ENCODE measurements around the gene RCSD1. TPM values are rescaled to one million over a fixed set of nuclear protein-coding genes. Genes with fewer than 3 reads are reported as not detected.

Gene RCSD1
- total RNA-seq, 5 donors from 2014 or later (not counting 1 experiment from before 2014, with no cell fraction given), result 101 to 126 (median 107) TPM

- peak in 2 of 4 experiments; percentile 13 to 31 for ATAC-seq (replicated peaks in 1 of 4)
- Histone ChIP-seq H3K36me3 (ENCODE audit: control insufficient read depth in 2 of 2, extremely low read depth in 1 of 2, insufficient read depth in 1 of 2, low read length in 1 of 2) (peaks cover 0 to 21% of the 10 kb centered on the region in 2 donors), H3K4me3 (ENCODE audit: control insufficient read depth in 1 of 2, extremely low read depth in 1 of 2, low read length in 1 of 2) (peak overlapping the region; percentile 77 to 81), H3K27me3 (replicated peaks in 1 of 2; ENCODE audit: control insufficient read depth in 2 of 2, extremely low read depth in 1 of 2, insufficient read depth in 2 of 2, low read length in 1 of 2) (no peaks in the 10 kb centered on the region), H3K4me1 (ENCODE audit: control insufficient read depth in 1 of 2, extremely low read depth in 1 of 2, insufficient read depth in 2 of 2, low read length in 2 of 2) (peaks cover 59 to 74% of the 10 kb centered on the region in 2 experiments), H3K27ac (ENCODE audit: low read length) (peak overlapping the region; percentile 87), H3K9me3 (no peaks in the 10 kb centered on the region)
- Mint-ChIP-seq H3K36me3 (peaks cover 20% of the 10 kb centered on the region), H3K27ac (peak overlapping the region; percentile 94 to 97), H3K9me3 (peaks cover 0 to 3% (median under 1%) of the 10 kb centered on the region in 3 donors), H3K27me3 (no peaks in the 10 kb centered on the region), H3K4me3 (peak overlapping the region; percentile 91 to 95 (median 92)), H3K4me1 (peaks cover 72 to 84% (median 82%) of the 10 kb centered on the region in 3 donors)
- ChIA-PET POLR2A (interaction anchor here (0.7 to 1.1 kb wide), 2 partner anchors 17 to 45 kb away, joined by 3 read pairs; no protein-coding TSS in a partner anchor), CTCF (interaction anchor here (0.7 to 1.9 kb wide), 5 partner anchors 11 to 57 kb away, joined by 3 to 16 read pairs (median 6); no protein-coding TSS in a partner anchor)
- peak in 6 of 35 experiments; percentile 16 to 68 (median 30) for DNase-seq
- WGBS (ENCODE audit: insufficient coverage), result 0% methylated on average over 4 of the region's 16 CpGs
These were observed 745 bp downstream of the RCSD1 start for GRCh38 chr1:167630568-167631385.

- POLR2A ChIA-PET, result interaction anchor here (0.7 to 1.1 kb wide), 3 partner anchors 9 to 44 kb away, joined by 3 read pairs; no protein-coding TSS in a partner anchor
- Mint-ChIP-seq H3K27me3 (no peaks in the 10 kb centered on the region), H3K4me1 (peaks cover 75 to 86% (median 84%) of the 10 kb centered on the region in 3 donors), H3K4me3 (peak overlapping the region; percentile 91 to 95 (median 92)), H3K27ac (peak overlapping the region; percentile 94 to 97), H3K9me3 (no peaks in the 10 kb centered on the region), H3K36me3 (peaks cover 20% of the 10 kb centered on the region)
- H3K27ac ChIP-seq (ENCODE audit: low read length), result peak overlapping the region; percentile 87
- WGBS (ENCODE audit: insufficient coverage), result 17% methylated on average over 3 of the region's 3 CpGs
- peak overlapping the region; percentile 77 to 81 for H3K4me3 ChIP-seq (ENCODE audit: control insufficient read depth in 1 of 2, extremely low read depth in 1 of 2, low read length in 1 of 2)
- no peaks in the 10 kb centered on the region for H3K27me3 ChIP-seq (replicated peaks in 1 of 2; ENCODE audit: control insufficient read depth in 2 of 2, extremely low read depth in 1 of 2, insufficient read depth in 2 of 2, low read length in 1 of 2)
- CTCF ChIA-PET, result interaction anchor here (1.6 to 1.9 kb wide), 4 partner anchors 11 to 56 kb away, joined by 6 to 16 read pairs (median 6); no protein-coding TSS in a partner anchor
- peaks cover 0 to 26% of the 10 kb centered on the region in 2 donors for H3K36me3 ChIP-seq (ENCODE audit: control insufficient read depth in 2 of 2, extremely low read depth in 1 of 2, insufficient read depth in 1 of 2, low read length in 1 of 2)
- ATAC-seq (replicated peaks in 1 of 4) (no peak), DNase-seq (no peak)
- no peaks in the 10 kb centered on the region for H3K9me3 ChIP-seq
- H3K4me1 ChIP-seq (ENCODE audit: control insufficient read depth in 1 of 2, extremely low read depth in 1 of 2, insufficient read depth in 2 of 2, low read length in 2 of 2), result peaks cover 66 to 80% of the 10 kb centered on the region in 2 experiments
These were observed 1.4 kb downstream of the RCSD1 start for GRCh38 chr1:167631386-167631935.

GRCh38 chr1:167631936-167632614 lies 2.0 kb downstream of the RCSD1 start:
- ChIA-PET CTCF (interaction anchor here (1.6 to 1.9 kb wide), 4 partner anchors 10 to 56 kb away, joined by 6 to 16 read pairs (median 6); no protein-coding TSS in a partner anchor), POLR2A (interaction anchor here (0.7 to 1.1 kb wide), 3 partner anchors 9 to 43 kb away, joined by 3 read pairs; no protein-coding TSS in a partner anchor)
- peak overlapping the region; percentile 87 for H3K27ac ChIP-seq (ENCODE audit: low read length)
- DNase-seq, result peak in 12 of 35 experiments; percentile 15 to 52 (median 36)
- peak overlapping the region; percentile 91 to 95 (median 92) for H3K4me3 Mint-ChIP-seq
- H3K4me1 Mint-ChIP-seq, result peaks cover 80 to 92% (median 85%) of the 10 kb centered on the region in 3 donors
- ATAC-seq (replicated peaks in 1 of 4), result peak; percentile 20 to 49 (median 44)
- peaks cover 21% of the 10 kb centered on the region for H3K36me3 Mint-ChIP-seq
- H3K27me3 Mint-ChIP-seq, result no peaks in the 10 kb centered on the region
- H3K4me3 ChIP-seq (ENCODE audit: control insufficient read depth in 1 of 2, extremely low read depth in 1 of 2, low read length in 1 of 2), result peak overlapping the region; percentile 77 to 81
- no peaks in the 10 kb centered on the region for H3K9me3 Mint-ChIP-seq
- peaks cover 0 to 26% of the 10 kb centered on the region in 2 donors for H3K36me3 ChIP-seq (ENCODE audit: control insufficient read depth in 2 of 2, extremely low read depth in 1 of 2, insufficient read depth in 1 of 2, low read length in 1 of 2)
- no CpG with 5 or more reads among the region's 4 CpGs for WGBS (ENCODE audit: insufficient coverage)
- peaks cover 71 to 80% of the 10 kb centered on the region in 2 experiments for H3K4me1 ChIP-seq (ENCODE audit: control insufficient read depth in 1 of 2, extremely low read depth in 1 of 2, insufficient read depth in 2 of 2, low read length in 2 of 2)
- peak overlapping the region; percentile 94 to 97 for H3K27ac Mint-ChIP-seq
- no peaks in the 10 kb centered on the region for H3K9me3 ChIP-seq
- H3K27me3 ChIP-seq (replicated peaks in 1 of 2; ENCODE audit: control insufficient read depth in 2 of 2, extremely low read depth in 1 of 2, insufficient read depth in 2 of 2, low read length in 1 of 2), result no peaks in the 10 kb centered on the region

GRCh38 chr1:167633258-167633944 lies 3.4 kb downstream of the RCSD1 start:
- H3K27me3 Mint-ChIP-seq, result no peaks in the 10 kb centered on the region
- H3K9me3 ChIP-seq, result no peaks in the 10 kb centered on the region
- peaks cover 74 to 80% of the 10 kb centered on the region in 2 experiments for H3K4me1 ChIP-seq (ENCODE audit: control insufficient read depth in 1 of 2, extremely low read depth in 1 of 2, insufficient read depth in 2 of 2, low read length in 2 of 2)
- DNase-seq (no peak), ATAC-seq (replicated peaks in 1 of 4) (no peak)
- H3K36me3 ChIP-seq (ENCODE audit: control insufficient read depth in 2 of 2, extremely low read depth in 1 of 2, insufficient read depth in 1 of 2, low read length in 1 of 2), result peaks cover 0 to 30% of the 10 kb centered on the region in 2 donors
- H3K4me1 Mint-ChIP-seq, result peaks cover 82 to 94% (median 86%) of the 10 kb centered on the region in 3 donors
- peak overlapping the region; percentile 49 to 77 for H3K4me3 ChIP-seq (ENCODE audit: control insufficient read depth in 1 of 2, extremely low read depth in 1 of 2, low read length in 1 of 2)
- H3K27ac Mint-ChIP-seq, result peak overlapping the region; percentile 94 to 97
- WGBS (ENCODE audit: insufficient coverage), result 64% methylated on average over 3 of the region's 3 CpGs
- no peaks in the 10 kb centered on the region for H3K27me3 ChIP-seq (replicated peaks in 1 of 2; ENCODE audit: control insufficient read depth in 2 of 2, extremely low read depth in 1 of 2, insufficient read depth in 2 of 2, low read length in 1 of 2)
- no peaks in the 10 kb centered on the region for H3K9me3 Mint-ChIP-seq
- CTCF ChIA-PET, result interaction anchor here in 1 of 2 donors (0.8 to 1.9 kb wide), 5 partner anchors 9 to 413 kb away, joined by 3 to 16 read pairs (median 6); partner anchors contain the start of gene POU2F1
- H3K36me3 Mint-ChIP-seq, result peaks cover 23% of the 10 kb centered on the region
- POLR2A ChIA-PET, result interaction anchor here in 1 of 2 donors (0.9 kb wide), 1 partner anchor 81 kb away, joined by 3 read pairs; no protein-coding TSS in a partner anchor
- peak overlapping the region; percentile 87 for H3K27ac ChIP-seq (ENCODE audit: low read length)
- H3K4me3 Mint-ChIP-seq, result peak overlapping the region; percentile 91 to 95 (median 92)

- no CpG with 5 or more reads among the region's 2 CpGs for WGBS (ENCODE audit: insufficient coverage)
- Mint-ChIP-seq H3K4me3 (peak overlapping the region; percentile 91 to 95 (median 92)), H3K9me3 (no peaks in the 10 kb centered on the region), H3K27ac (peak overlapping the region; percentile 94 to 97), H3K36me3 (peaks cover 25% of the 10 kb centered on the region), H3K4me1 (peaks cover 82 to 93% (median 86%) of the 10 kb centered on the region in 3 donors), H3K27me3 (no peaks in the 10 kb centered on the region)
- peaks cover 0 to 33% of the 10 kb centered on the region in 2 donors for H3K36me3 ChIP-seq (ENCODE audit: control insufficient read depth in 2 of 2, extremely low read depth in 1 of 2, insufficient read depth in 1 of 2, low read length in 1 of 2)
- H3K27me3 ChIP-seq (replicated peaks in 1 of 2; ENCODE audit: control insufficient read depth in 2 of 2, extremely low read depth in 1 of 2, insufficient read depth in 2 of 2, low read length in 1 of 2), result no peaks in the 10 kb centered on the region
- ATAC-seq (replicated peaks in 1 of 4), result no peak
- H3K4me1 ChIP-seq (ENCODE audit: control insufficient read depth in 1 of 2, extremely low read depth in 1 of 2, insufficient read depth in 2 of 2, low read length in 2 of 2), result peaks cover 67 to 79% of the 10 kb centered on the region in 2 experiments
- DNase-seq, result no peak
- H3K27ac ChIP-seq (ENCODE audit: low read length), result peak overlapping the region; percentile 49
- ChIA-PET CTCF (interaction anchor here in 1 of 2 donors (0.7 to 1.9 kb wide), 4 partner anchors 8 to 53 kb away, joined by 3 to 12 read pairs (median 4); no protein-coding TSS in a partner anchor), POLR2A (no interaction called here)
- H3K9me3 ChIP-seq, result no peaks in the 10 kb centered on the region
- H3K4me3 ChIP-seq (ENCODE audit: control insufficient read depth in 1 of 2, extremely low read depth in 1 of 2, low read length in 1 of 2), result no peak overlapping the region
These were observed 4.4 kb downstream of the RCSD1 start for GRCh38 chr1:167634435-167634834.
